NCI-H1105 treated with DMSO at 0.1 percent for 48 hours (cell line): ENCODE results near the gene DAND5.

Experiments used
- DNase-seq: peaks from one replicate; lab custom pipeline; 2025; lab: John Stamatoyannopoulos, UW

Gene DAND5

GRCh38 chr19:12994701-12995595 is 25.6 kb downstream of the DAND5 start, which contains the start of gene NFIX:
NFIX (plus strand) TSS chr19:12995475; CDS start chr19:12995838, 363 bp downstream.
- DNase-seq, result peak; percentile 26

GRCh38 chr19:12995596-12996405 is 26.4 kb downstream of the DAND5 start:
- no peak for DNase-seq

- no peak for DNase-seq
Observed at GRCh38 chr19:12996406-12997094, 27.2 kb downstream of the DAND5 start.

GRCh38 chr19:12997179-12997966 is 28.0 kb downstream of the DAND5 start:
- no peak for DNase-seq

GRCh38 chr19:12997967-12998940 is 28.9 kb downstream of the DAND5 start:
- no peak for DNase-seq

GRCh38 chr19:13001166-13001501 is 31.8 kb downstream of the DAND5 start:
- no peak for DNase-seq

- DNase-seq, result no peak
Observed at GRCh38 chr19:13001502-13002165, 32.3 kb downstream of the DAND5 start.

GRCh38 chr19:13002166-13002898 is 33.0 kb downstream of the DAND5 start:
- no peak for DNase-seq

- DNase-seq, result no peak
Observed at GRCh38 chr19:13003081-13003480, 33.7 kb downstream of the DAND5 start.

GRCh38 chr19:13004273-13004672 is 34.9 kb downstream of the DAND5 start:
- no peak for DNase-seq

GRCh38 chr19:13005253-13005652 is 35.9 kb downstream of the DAND5 start:
- no peak for DNase-seq

GRCh38 chr19:13005861-13006370 is 36.5 kb downstream of the DAND5 start:
- DNase-seq, result no peak

GRCh38 chr19:13006431-13007281 is 37.3 kb downstream of the DAND5 start:
- no peak for DNase-seq

- DNase-seq, result no peak
Observed at GRCh38 chr19:13007292-13008045, 38.1 kb downstream of the DAND5 start.

GRCh38 chr19:13008926-13009787 is 39.8 kb downstream of the DAND5 start:
- DNase-seq, result no peak
